Right lobe of liver (tissue), 4 donors: ENCODE measurements around the gene TBX10.
"Not testable (repeated sequence)": the region's sequence is repeated elsewhere in the genome, so short reads cannot be mapped to it uniquely, and the experiment has no call there.

Experiments used
- POLR2A ChIP-seq: fragments of 450-650 bp; IDR thresholded peaks from one replicate; pipeline ENCODE4 v1.6.1; 2017; ENCODE audit warnings: antibody characterized with exemption, mild to moderate bottlenecking
- TF ChIP-seq, protein P1 (sequence below), 4 donors: fragments of 200-600 bp in 3 of 4; fragments of 450-650 bp in 1 of 4; IDR thresholded peaks; one replicate each; pipeline versions ENCODE4 v1.5.1 to v1.8.0; 2016 to 2022; ENCODE audit warnings: antibody characterized with exemption in 4 of 4, mild to moderate bottlenecking in 2 of 4
- donor health status: DM: no; HTN: no; CAD: no.
- donor health status: DM: no; HTN: no; CAD: no.
- donor health status: DM: no; HTN: yes; CAD: no.

DNA sequence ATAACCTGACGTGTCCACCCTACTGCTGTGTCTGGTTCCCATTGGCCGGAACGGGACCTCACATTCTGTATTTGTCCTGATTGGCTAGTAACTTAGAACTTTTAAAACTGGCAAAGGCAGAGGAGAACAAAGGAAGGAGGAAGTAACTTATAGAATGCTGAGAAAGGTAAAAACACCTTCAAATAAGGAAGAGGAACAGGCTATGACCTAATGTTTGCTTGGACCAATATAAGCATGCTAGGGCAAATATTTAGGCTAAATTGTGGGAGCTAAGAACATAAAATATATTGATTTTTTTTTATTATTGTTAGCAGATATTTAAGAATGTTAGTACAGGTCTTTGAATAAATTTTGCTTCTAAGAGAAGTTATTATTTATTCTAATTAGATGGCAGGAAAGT lies 2.1 kb downstream of the TBX10 start:
- not testable (repeated sequence) for TF ChIP-seq POLR2A
- TF ChIP-seq, protein P1, sequence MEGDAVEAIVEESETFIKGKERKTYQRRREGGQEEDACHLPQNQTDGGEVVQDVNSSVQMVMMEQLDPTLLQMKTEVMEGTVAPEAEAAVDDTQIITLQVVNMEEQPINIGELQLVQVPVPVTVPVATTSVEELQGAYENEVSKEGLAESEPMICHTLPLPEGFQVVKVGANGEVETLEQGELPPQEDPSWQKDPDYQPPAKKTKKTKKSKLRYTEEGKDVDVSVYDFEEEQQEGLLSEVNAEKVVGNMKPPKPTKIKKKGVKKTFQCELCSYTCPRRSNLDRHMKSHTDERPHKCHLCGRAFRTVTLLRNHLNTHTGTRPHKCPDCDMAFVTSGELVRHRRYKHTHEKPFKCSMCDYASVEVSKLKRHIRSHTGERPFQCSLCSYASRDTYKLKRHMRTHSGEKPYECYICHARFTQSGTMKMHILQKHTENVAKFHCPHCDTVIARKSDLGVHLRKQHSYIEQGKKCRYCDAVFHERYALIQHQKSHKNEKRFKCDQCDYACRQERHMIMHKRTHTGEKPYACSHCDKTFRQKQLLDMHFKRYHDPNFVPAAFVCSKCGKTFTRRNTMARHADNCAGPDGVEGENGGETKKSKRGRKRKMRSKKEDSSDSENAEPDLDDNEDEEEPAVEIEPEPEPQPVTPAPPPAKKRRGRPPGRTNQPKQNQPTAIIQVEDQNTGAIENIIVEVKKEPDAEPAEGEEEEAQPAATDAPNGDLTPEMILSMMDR (IDR thresholded peaks at IDR 0.05): not testable (repeated sequence)
